Adrenal gland (tissue), 5 donors: ENCODE measurements around the gene FBXO8.

Experiments used
- POLR2A ChIP-seq, 2 donors: fragments of 450-650 bp; IDR thresholded peaks; one replicate each; pipeline ENCODE4 v1.6.1; 2017; ENCODE audit warnings: antibody characterized with exemption in 2 of 2, mild to moderate bottlenecking in 2 of 2, moderate library complexity in 1 of 2
- TF ChIP-seq, protein P1 (sequence below), 6 experiments: fragments of 450-650 bp in 4 of 6; fragments of 200-600 bp in 2 of 6; sonication (generic) in 1 of 6; IDR thresholded peaks; 1 replicate in 5 of 6; 2 replicates in 1 of 6; pipeline versions ENCODE4 v1.5.1 to v1.8.0; 2016 to 2021; ENCODE audit warnings: antibody characterized with exemption in 6 of 6, mild to moderate bottlenecking in 2 of 6, moderate library complexity in 1 of 6
- donor health status: DM: no; HTN: no; CAD: no.

DNA sequence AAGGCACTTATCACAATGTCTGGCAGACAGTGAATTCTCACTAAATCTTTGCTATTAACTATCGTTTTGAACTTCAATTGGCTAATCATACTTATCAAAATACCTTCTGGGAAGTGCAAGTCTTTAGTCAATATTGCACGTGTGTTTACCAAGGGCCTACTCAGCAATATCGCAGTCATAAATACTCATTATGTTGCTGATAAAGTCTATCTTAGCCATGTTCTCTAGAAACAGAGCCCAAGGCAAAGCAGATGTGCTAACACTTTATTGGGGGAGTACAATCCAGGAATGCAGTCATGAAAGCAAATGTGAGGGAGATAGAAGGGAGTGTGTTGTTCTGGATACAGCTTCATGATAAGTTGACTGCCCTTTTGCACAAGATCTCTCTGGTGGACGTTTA lies 90.5 kb downstream of the FBXO8 start:
- TF ChIP-seq, protein P1, sequence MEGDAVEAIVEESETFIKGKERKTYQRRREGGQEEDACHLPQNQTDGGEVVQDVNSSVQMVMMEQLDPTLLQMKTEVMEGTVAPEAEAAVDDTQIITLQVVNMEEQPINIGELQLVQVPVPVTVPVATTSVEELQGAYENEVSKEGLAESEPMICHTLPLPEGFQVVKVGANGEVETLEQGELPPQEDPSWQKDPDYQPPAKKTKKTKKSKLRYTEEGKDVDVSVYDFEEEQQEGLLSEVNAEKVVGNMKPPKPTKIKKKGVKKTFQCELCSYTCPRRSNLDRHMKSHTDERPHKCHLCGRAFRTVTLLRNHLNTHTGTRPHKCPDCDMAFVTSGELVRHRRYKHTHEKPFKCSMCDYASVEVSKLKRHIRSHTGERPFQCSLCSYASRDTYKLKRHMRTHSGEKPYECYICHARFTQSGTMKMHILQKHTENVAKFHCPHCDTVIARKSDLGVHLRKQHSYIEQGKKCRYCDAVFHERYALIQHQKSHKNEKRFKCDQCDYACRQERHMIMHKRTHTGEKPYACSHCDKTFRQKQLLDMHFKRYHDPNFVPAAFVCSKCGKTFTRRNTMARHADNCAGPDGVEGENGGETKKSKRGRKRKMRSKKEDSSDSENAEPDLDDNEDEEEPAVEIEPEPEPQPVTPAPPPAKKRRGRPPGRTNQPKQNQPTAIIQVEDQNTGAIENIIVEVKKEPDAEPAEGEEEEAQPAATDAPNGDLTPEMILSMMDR (IDR thresholded peaks at IDR 0.05) = no peak
- no peak for TF ChIP-seq POLR2A (IDR thresholded peaks at IDR 0.05)
